MM.1S (cell line): Measurements from ENCODE around the gene IL36B.

Source experiments
- DNase-seq: peaks from one replicate; pipeline ENCODE4 v3.0.0-alpha.2; 2015
- H2AFZ ChIP-seq: fragments of 300-600 bp; sonication (generic); 2 replicates; pipeline ENCODE4 v1.6.0; 2016; ENCODE audit warnings: antibody characterized with exemption, low read length
- H3F3A ChIP-seq: fragments of 300-600 bp; sonication (generic); 2 replicates; pipeline ENCODE4 v1.6.1; 2016; ENCODE audit warnings: mild to moderate bottlenecking, antibody characterized with exemption, low read length, moderate library complexity, mixed read lengths; ENCODE audit not compliant: insufficient read depth
- H3K27ac ChIP-seq: fragments of 300-600 bp; sonication (generic); 2 replicates; pipeline ENCODE4 v1.5.1; 2016; ENCODE audit warnings: mild to moderate bottlenecking, low read length
- H3K27me3 ChIP-seq: fragments of 300-600 bp; sonication (generic); replicated peaks from 2 replicates; pipeline ENCODE4 v1.6.0; 2016; ENCODE audit warnings: low read length; ENCODE audit not compliant: insufficient read depth
- H3K36me3 ChIP-seq: fragments of 300-600 bp; sonication (generic); replicated peaks from 2 replicates; pipeline ENCODE4 v1.6.1; 2016; ENCODE audit warnings: mild to moderate bottlenecking, low read length, mixed read lengths; ENCODE audit not compliant: insufficient read depth
- H3K4me1 ChIP-seq: fragments of 300-600 bp; sonication (generic); 2 replicates; pipeline ENCODE4 v1.6.1; 2016; ENCODE audit warnings: low read length, mixed read lengths
- H3K4me2 ChIP-seq: fragments of 300-600 bp; sonication (generic); 2 replicates; pipeline ENCODE4 v1.6.0; 2016; ENCODE audit warnings: low read depth, low read length
- H3K4me3 ChIP-seq: fragments of 300-600 bp; sonication (generic); 2 replicates; pipeline ENCODE4 v1.5.1; 2016; ENCODE audit warnings: low read length, mixed read lengths
- H3K79me2 ChIP-seq: fragments of 300-600 bp; sonication (generic); 2 replicates; pipeline ENCODE4 v1.6.1; 2016; ENCODE audit warnings: mixed run types, low read length, mixed read lengths
- H3K9ac ChIP-seq: fragments of 300-600 bp; sonication (generic); 2 replicates; pipeline ENCODE4 v1.6.1; 2016; ENCODE audit warnings: low read length, mixed read lengths
- H3K9me2 ChIP-seq: fragments of 300-600 bp; sonication (generic); replicated peaks from 2 replicates; pipeline ENCODE4 v1.6.1; 2016; ENCODE audit warnings: mild to moderate bottlenecking, low read length, mixed read lengths; ENCODE audit not compliant: insufficient read depth
- H3K9me3 ChIP-seq: fragments of 300-600 bp; sonication (generic); replicated peaks from 2 replicates; pipeline ENCODE4 v1.6.1; 2016; ENCODE audit warnings: mild to moderate bottlenecking, low read length, mixed read lengths; ENCODE audit not compliant: insufficient read depth
- H4K20me1 ChIP-seq: fragments of 300-600 bp; sonication (generic); 2 replicates; pipeline ENCODE4 v1.6.1; 2016; ENCODE audit warnings: mild to moderate bottlenecking, low read length, moderate library complexity, mixed read lengths; ENCODE audit not compliant: insufficient read depth
- CTCF ChIP-seq: fragments of 300-600 bp; sonication (generic); IDR thresholded peaks from 2 replicates; pipeline ENCODE4 v1.5.1; 2016; ENCODE audit warnings: antibody characterized with exemption, low read length, mixed read lengths
- EZH2 ChIP-seq: fragments of 300-600 bp; sonication (generic); optimal IDR thresholded peaks from 2 replicates; pipeline ENCODE3; 2017; ENCODE audit warnings: low read depth, mild to moderate bottlenecking, antibody characterized with exemption, low read length, mixed read lengths
- EZH2phosphoT487 ChIP-seq: fragments of 300-600 bp; sonication (generic); IDR thresholded peaks from 2 replicates; pipeline ENCODE4 v1.6.1; 2018; ENCODE audit warnings: antibody characterized with exemption, low read length

The IL36B gene

GRCh38 chr2:113076954-113077669, 24.4 kb upstream of the IL36B start:
- no peaks in the 10 kb centered on the region for H3K79me2 ChIP-seq
- no peaks in the 10 kb centered on the region for H4K20me1 ChIP-seq
- peaks cover 42% of the 10 kb centered on the region for H3K4me1 ChIP-seq
- H3K9ac ChIP-seq, result no peak overlapping the region
- H3K4me3 ChIP-seq, result no peak overlapping the region
- DNase-seq, result no peak
- H3F3A ChIP-seq, result no peaks in the 10 kb centered on the region
- no peak overlapping the region for H3K27ac ChIP-seq
- H3K9me3 ChIP-seq, result no peaks in the 10 kb centered on the region
- no peak overlapping the region for H3K4me2 ChIP-seq
- no peaks in the 10 kb centered on the region for H3K36me3 ChIP-seq
- no peak overlapping the region for H2AFZ ChIP-seq
- H3K9me2 ChIP-seq, result no peaks in the 10 kb centered on the region
- no peaks in the 10 kb centered on the region for H3K27me3 ChIP-seq
- TF ChIP-seq EZH2phosphoT487 (no peak), CTCF (no peak), EZH2 (no peak)

- no peak for DNase-seq
- no peak overlapping the region for H3K9ac ChIP-seq
- H3K27ac ChIP-seq, result no peak overlapping the region
- H3K4me2 ChIP-seq, result no peak overlapping the region
- H3K9me3 ChIP-seq, result no peaks in the 10 kb centered on the region
- no peaks in the 10 kb centered on the region for H3F3A ChIP-seq
- H4K20me1 ChIP-seq, result no peaks in the 10 kb centered on the region
- no peaks in the 10 kb centered on the region for H3K36me3 ChIP-seq
- no peaks in the 10 kb centered on the region for H3K27me3 ChIP-seq
- H3K4me3 ChIP-seq, result no peak overlapping the region
- no peak for TF ChIP-seq CTCF
- no peak for TF ChIP-seq EZH2
- no peak for TF ChIP-seq EZH2phosphoT487
- H3K4me1 ChIP-seq, result peaks cover 43% of the 10 kb centered on the region
- H2AFZ ChIP-seq, result no peak overlapping the region
- no peaks in the 10 kb centered on the region for H3K79me2 ChIP-seq
- no peaks in the 10 kb centered on the region for H3K9me2 ChIP-seq
Observed at GRCh38 chr2:113075600-113075999, 22.9 kb upstream of the IL36B start.

GRCh38 chr2:113075030-113075429, 22.4 kb upstream of the IL36B start:
- Histone ChIP-seq H3K9ac (no peak overlapping the region), H3K4me1 (peaks cover 43% of the 10 kb centered on the region), H3K27me3 (no peaks in the 10 kb centered on the region), H3K4me2 (no peak overlapping the region), H3K79me2 (no peaks in the 10 kb centered on the region), H3K9me2 (no peaks in the 10 kb centered on the region), H3F3A (no peaks in the 10 kb centered on the region), H3K36me3 (no peaks in the 10 kb centered on the region), H3K9me3 (no peaks in the 10 kb centered on the region), H4K20me1 (no peaks in the 10 kb centered on the region), H3K27ac (no peak overlapping the region), H2AFZ (no peak overlapping the region), H3K4me3 (no peak overlapping the region)
- DNase-seq, result no peak
- TF ChIP-seq CTCF (no peak), EZH2 (no peak), EZH2phosphoT487 (no peak)
